ENCODE measurements around the gene SSTR3.

The SSTR3 gene

GRCh38 chr22:37161443-37161842 lies 50.8 kb downstream of the SSTR3 start:
- ATAC-seq = no peak
- TF ChIP-seq ESRRG (CRISPR knock-in tag; IDR thresholded peaks at IDR 0.05) (no peak), CREB5 (CRISPR knock-in tag; IDR thresholded peaks at IDR 0.05; ENCODE audit: low read depth) (no peak), CSDC2 (CRISPR knock-in tag; IDR thresholded peaks at IDR 0.05) (no peak), TSHZ2 (CRISPR knock-in tag; IDR thresholded peaks at IDR 0.05) (no peak), ZFP30 (CRISPR knock-in tag; IDR thresholded peaks at IDR 0.05) (no peak), RARB (CRISPR knock-in tag; IDR thresholded peaks at IDR 0.05) (no peak), GLIS3 (CRISPR knock-in tag; IDR thresholded peaks at IDR 0.05) (no peak), OSR1 (CRISPR knock-in tag; IDR thresholded peaks at IDR 0.05) (no peak), SNAI2 (CRISPR knock-in tag; IDR thresholded peaks at IDR 0.05) (no peak), PPARA (CRISPR knock-in tag; IDR thresholded peaks at IDR 0.05; ENCODE audit: borderline replicate concordance) (no peak), ZNF8 (CRISPR knock-in tag; IDR thresholded peaks at IDR 0.05) (no peak), ISL1 (CRISPR knock-in tag; IDR thresholded peaks at IDR 0.05) (no peak), ARNTL (CRISPR knock-in tag; IDR thresholded peaks at IDR 0.05; ENCODE audit: borderline replicate concordance, low read depth) (no peak)
- TF ChIP-seq, protein P1, sequence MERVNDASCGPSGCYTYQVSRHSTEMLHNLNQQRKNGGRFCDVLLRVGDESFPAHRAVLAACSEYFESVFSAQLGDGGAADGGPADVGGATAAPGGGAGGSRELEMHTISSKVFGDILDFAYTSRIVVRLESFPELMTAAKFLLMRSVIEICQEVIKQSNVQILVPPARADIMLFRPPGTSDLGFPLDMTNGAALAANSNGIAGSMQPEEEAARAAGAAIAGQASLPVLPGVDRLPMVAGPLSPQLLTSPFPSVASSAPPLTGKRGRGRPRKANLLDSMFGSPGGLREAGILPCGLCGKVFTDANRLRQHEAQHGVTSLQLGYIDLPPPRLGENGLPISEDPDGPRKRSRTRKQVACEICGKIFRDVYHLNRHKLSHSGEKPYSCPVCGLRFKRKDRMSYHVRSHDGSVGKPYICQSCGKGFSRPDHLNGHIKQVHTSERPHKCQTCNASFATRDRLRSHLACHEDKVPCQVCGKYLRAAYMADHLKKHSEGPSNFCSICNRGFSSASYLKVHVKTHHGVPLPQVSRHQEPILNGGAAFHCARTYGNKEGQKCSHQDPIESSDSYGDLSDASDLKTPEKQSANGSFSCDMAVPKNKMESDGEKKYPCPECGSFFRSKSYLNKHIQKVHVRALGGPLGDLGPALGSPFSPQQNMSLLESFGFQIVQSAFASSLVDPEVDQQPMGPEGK (CRISPR knock-in tag; IDR thresholded peaks at IDR 0.05; ENCODE audit: borderline replicate concordance) = no peak
- TF ChIP-seq, protein P2, sequence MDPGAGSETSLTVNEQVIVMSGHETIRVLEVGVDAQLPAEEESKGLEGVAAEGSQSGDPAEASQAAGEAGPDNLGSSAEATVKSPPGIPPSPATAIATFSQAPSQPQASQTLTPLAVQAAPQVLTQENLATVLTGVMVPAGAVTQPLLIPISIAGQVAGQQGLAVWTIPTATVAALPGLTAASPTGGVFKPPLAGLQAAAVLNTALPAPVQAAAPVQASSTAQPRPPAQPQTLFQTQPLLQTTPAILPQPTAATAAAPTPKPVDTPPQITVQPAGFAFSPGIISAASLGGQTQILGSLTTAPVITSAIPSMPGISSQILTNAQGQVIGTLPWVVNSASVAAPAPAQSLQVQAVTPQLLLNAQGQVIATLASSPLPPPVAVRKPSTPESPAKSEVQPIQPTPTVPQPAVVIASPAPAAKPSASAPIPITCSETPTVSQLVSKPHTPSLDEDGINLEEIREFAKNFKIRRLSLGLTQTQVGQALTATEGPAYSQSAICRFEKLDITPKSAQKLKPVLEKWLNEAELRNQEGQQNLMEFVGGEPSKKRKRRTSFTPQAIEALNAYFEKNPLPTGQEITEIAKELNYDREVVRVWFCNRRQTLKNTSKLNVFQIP (CRISPR knock-in tag; IDR thresholded peaks at IDR 0.05; ENCODE audit: borderline replicate concordance, low read depth) = no peak

GRCh38 chr22:37160027-37160426 lies 52.2 kb downstream of the SSTR3 start:
- ATAC-seq = no peak
- no peak for TF ChIP-seq TCF4 (CRISPR knock-in tag; IDR thresholded peaks at IDR 0.05; ENCODE audit: borderline replicate concordance)

- no peak for ATAC-seq
- TF ChIP-seq BACH2 (CRISPR knock-in tag; IDR thresholded peaks at IDR 0.05; ENCODE audit: borderline replicate concordance) (no peak), GLIS3 (CRISPR knock-in tag; IDR thresholded peaks at IDR 0.05) (no peak), ZNF8 (CRISPR knock-in tag; IDR thresholded peaks at IDR 0.05) (no peak), ZFP30 (CRISPR knock-in tag; IDR thresholded peaks at IDR 0.05) (no peak), TCF4 (CRISPR knock-in tag; IDR thresholded peaks at IDR 0.05; ENCODE audit: borderline replicate concordance) (no peak), ARNTL (CRISPR knock-in tag; IDR thresholded peaks at IDR 0.05; ENCODE audit: borderline replicate concordance, low read depth) (no peak), TOX (CRISPR knock-in tag; IDR thresholded peaks at IDR 0.05; ENCODE audit: borderline replicate concordance) (no peak), ZC3H10 (CRISPR knock-in tag; IDR thresholded peaks at IDR 0.05) (no peak), CREB5 (CRISPR knock-in tag; IDR thresholded peaks at IDR 0.05; ENCODE audit: low read depth) (no peak), ESRRG (CRISPR knock-in tag; IDR thresholded peaks at IDR 0.05) (no peak), ZFP3 (CRISPR knock-in tag; IDR thresholded peaks at IDR 0.05) (no peak)
- TF ChIP-seq, protein P1 (CRISPR knock-in tag; IDR thresholded peaks at IDR 0.05; ENCODE audit: borderline replicate concordance) = no peak
- TF ChIP-seq, protein P2 (CRISPR knock-in tag; IDR thresholded peaks at IDR 0.05; ENCODE audit: borderline replicate concordance, low read depth) = no peak
- TF ChIP-seq, protein P3, sequence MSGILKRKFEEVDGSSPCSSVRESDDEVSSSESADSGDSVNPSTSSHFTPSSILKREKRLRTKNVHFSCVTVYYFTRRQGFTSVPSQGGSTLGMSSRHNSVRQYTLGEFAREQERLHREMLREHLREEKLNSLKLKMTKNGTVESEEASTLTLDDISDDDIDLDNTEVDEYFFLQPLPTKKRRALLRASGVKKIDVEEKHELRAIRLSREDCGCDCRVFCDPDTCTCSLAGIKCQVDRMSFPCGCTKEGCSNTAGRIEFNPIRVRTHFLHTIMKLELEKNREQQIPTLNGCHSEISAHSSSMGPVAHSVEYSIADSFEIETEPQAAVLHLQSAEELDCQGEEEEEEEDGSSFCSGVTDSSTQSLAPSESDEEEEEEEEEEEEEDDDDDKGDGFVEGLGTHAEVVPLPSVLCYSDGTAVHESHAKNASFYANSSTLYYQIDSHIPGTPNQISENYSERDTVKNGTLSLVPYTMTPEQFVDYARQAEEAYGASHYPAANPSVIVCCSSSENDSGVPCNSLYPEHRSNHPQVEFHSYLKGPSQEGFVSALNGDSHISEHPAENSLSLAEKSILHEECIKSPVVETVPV (CRISPR knock-in tag; IDR thresholded peaks at IDR 0.05) = no peak
Measured at GRCh38 chr22:37158963-37159290, 53.4 kb downstream of the SSTR3 start.

Data from SK-N-SH treated with all-trans-retinoic acid at 6 μM for 48 hours (cell line).